Renal pelvis (tissue), 12 donors: Measurements from ENCODE around the gene APOA5. TPM values are rescaled to one million over a fixed set of nuclear protein-coding genes. Genes with fewer than 3 reads are reported as not detected.
A peak's percentile ranks its signal among the peaks of the same experiment; 100 is the strongest.
"Not testable (repeated sequence)": the region's sequence is repeated elsewhere in the genome, so short reads cannot be mapped to it uniquely, and the experiment has no call there.

ENCODE experiments used
- DNase-seq: peaks from one replicate; pipeline ENCODE4 v3.0.0-alpha.2; 2013
- long read RNA-seq, 16 experiments: transcript quantifications; one replicate each; lab custom pipeline, GENCODE V29; 2026
- polyA plus RNA-seq, 3 donors: library from polyadenylated mRNA; unstranded; fragments of 120-200 nt; gene quantifications; one replicate each; pipeline ENCODE4 v1.2.1, GENCODE V29; 2013; ENCODE audit not compliant: insufficient read length in 3 of 3

APOA5 gene, protein sequence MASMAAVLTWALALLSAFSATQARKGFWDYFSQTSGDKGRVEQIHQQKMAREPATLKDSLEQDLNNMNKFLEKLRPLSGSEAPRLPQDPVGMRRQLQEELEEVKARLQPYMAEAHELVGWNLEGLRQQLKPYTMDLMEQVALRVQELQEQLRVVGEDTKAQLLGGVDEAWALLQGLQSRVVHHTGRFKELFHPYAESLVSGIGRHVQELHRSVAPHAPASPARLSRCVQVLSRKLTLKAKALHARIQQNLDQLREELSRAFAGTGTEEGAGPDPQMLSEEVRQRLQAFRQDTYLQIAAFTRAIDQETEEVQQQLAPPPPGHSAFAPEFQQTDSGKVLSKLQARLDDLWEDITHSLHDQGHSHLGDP
- not detected for polyA plus RNA-seq
- long read RNA-seq, donor 1, result 0 reads
- long read RNA-seq, donor 2, result 0 reads
- long read RNA-seq, donor 3, result 0 reads
- long read RNA-seq, donor 4, result 0 reads
- long read RNA-seq, donor 5, result 0 reads
- long read RNA-seq, donor 6, result 0 reads
- long read RNA-seq, donor 7, result 0 reads
- long read RNA-seq, donor 8, result 0 reads
- long read RNA-seq, donor 9, result 0 reads
- long read RNA-seq, donor 10, result 0 reads
- long read RNA-seq, donor 11, result 0 reads
- long read RNA-seq, donor 12, result 0 reads
- long read RNA-seq, donor 13, result 0 reads
- long read RNA-seq, donor 14, result 0 reads
- long read RNA-seq, donor 15, result 0 reads
- long read RNA-seq, donor 16, result 0 reads

DNA sequence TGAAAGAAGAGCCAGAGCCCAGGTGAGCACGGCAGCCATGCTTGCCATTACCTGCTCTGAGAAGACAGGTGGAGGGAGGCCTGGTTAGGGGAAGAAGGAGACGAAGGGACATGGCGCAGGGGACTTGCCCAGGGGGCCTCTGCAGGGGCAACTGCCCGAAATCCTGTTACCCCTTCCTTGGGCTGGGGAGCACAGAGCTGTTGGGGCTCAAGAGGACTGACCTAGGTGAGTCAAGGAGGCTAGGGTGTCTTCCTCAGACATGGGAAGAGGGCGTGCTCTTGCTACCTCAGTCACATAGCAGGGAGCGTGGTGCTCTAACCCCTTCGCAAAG, at the start of gene APOA5:
TSS of gene APOA5 (minus strand) at position 67 of the 331 bp plus-strand sequence. CDS start at position 48, 19 bp downstream.
- no peak for DNase-seq

DNA sequence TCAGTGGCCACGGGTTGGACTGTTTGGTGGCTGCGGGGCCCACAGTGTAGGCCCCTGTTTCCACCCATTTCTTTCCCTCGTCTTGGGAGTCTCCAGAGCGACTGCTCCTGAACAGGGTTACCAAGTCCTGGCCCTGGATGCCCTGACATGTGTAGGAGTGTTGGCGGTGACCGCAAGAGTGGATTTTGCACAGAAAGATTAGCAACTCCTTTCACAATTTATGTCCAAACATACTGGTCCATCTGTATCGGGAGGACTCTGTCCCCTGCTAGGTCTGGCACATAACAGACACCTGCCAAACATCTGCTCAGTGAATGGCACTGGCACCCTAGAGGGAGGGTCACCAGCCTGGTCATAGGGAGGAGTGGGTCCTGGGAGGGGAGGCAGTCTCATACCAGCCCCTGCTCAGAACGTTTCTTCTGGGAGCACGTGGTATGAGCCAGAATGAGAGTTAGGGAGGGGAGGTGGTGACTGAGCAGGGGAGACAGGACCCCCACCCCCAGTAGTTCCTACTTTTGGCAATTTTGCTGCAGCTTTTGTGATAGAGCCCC, 49.1 kb upstream of the APOA5 start:
- no peak for DNase-seq

DNA sequence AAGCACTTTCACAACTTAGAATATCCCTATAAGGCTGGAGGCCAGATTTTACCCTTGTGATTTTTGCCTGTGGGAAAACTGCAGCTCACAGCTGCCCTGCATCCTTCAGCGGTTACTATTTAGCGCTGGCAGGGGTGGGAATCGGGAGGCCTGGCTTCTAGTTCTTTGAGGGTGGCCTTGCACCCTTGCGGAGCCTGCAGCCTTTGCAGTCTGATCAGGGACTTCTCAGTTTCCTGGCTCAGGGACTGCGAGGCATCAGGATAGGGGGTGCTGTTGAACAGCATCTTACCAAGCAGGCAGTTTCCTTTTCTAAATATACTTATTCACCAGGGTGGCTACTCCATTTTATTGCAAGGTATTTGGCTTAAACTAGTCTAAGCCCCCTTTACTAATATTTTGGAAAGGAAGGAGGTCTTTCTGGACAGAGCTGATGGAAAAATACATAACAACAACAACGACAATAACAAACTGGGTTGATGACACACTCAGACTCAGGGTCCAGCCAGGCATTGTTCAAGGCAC, 48.6 kb upstream of the APOA5 start:
- DNase-seq, result no peak

DNA sequence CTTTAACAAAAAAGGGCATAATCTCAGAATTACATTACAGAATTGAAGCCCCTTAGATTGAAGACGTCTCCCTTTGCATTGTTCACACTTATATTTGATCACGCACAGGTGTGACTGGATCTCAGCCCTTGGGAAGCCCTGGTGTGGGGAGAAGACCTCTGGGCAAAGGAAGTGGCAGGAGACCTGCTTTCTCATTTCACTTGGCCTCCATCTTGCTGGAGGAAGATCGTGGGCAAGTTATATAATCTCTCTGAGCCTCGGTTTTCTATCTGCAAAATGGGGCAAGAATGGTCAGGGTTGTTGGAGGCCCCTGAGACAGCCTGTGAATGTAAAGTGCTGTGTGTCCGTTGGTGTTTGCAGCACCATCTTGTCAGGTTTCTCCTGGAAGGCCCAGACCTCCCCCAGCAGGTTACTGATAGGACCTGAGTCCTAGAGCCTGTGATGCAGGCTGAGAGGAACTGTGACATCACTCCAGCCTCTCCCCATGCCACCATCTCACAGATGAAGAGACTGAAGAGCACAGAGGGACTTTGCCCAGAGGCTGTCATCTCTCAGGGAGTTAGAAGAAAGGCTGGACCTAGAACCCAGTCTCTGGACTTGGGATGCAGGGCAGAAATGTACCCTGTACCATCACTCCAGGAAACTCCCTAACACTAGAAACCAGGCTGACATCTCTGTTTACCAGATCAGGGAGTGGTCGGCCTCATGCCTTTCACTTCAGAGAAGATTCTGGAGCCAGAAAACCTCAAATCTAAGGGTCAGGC, 46.8 kb upstream of the APOA5 start:
- DNase-seq, result no peak

DNA sequence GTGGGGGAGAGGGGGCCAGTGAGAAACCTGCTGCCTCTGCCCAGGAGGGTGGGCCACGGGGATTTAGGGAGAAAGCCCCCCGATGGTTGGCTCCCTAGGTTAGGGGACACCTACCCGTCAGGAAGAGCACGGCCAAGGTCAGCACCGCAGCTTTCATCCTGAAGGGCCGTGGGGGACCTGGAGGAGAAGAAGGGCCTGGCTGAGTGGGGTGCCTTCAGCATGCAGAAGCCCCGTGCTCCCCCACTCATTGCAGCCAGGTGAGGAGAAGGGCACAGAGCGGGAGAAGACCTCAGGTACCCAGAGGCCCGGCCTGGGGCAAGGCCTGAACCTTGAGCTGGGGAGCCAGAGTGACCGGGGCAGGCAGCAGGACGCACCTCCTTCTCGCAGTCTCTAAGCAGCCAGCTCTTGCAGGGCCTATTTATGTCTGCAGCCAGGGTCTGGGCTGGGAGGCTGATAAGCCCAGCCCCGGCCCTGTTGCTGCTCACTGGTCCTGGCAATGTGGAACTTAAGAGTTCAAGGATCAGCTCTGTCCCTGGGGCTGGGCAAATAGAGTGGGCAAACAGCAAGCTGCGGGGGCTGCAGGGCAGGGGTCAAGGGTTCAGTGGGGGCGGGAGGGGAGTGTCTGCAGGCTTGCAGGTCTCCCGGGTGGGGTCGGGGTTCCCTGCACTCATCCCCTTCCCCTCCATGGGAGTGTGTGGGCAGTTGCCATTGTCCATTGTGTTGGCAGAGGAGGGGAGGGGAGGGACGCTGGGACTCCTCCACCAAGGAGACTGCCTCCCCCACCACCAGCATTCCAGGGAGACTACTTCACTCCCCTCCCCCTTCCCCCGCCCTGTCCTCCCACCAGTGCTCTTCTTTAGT, 45.8 kb upstream of the APOA5 start, which contains the start of gene APOA1:
TSS of gene APOA1 (minus strand) at position 392 of the 861 bp plus-strand sequence. CDS start at position 157, 235 bp downstream.
- peak; percentile 33 for DNase-seq

DNA sequence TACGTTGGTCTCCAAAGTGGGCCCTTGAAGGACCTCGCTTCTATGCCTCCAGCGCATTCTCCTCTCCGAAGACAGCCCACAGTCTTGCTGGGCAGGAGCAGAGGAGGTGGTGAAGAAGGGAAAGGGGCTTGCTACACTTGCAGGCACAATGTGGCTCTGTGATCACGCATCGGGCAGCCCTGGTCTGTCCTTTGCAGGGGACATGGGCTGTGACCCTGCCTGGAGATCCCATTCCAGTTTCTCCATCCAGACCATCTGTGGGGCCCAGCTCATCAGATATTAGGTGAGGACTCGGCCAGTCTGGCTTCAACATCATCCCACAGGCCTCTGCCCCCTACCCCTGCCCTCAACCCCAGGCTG, 44.9 kb upstream of the APOA5 start:
- no peak for DNase-seq

DNA sequence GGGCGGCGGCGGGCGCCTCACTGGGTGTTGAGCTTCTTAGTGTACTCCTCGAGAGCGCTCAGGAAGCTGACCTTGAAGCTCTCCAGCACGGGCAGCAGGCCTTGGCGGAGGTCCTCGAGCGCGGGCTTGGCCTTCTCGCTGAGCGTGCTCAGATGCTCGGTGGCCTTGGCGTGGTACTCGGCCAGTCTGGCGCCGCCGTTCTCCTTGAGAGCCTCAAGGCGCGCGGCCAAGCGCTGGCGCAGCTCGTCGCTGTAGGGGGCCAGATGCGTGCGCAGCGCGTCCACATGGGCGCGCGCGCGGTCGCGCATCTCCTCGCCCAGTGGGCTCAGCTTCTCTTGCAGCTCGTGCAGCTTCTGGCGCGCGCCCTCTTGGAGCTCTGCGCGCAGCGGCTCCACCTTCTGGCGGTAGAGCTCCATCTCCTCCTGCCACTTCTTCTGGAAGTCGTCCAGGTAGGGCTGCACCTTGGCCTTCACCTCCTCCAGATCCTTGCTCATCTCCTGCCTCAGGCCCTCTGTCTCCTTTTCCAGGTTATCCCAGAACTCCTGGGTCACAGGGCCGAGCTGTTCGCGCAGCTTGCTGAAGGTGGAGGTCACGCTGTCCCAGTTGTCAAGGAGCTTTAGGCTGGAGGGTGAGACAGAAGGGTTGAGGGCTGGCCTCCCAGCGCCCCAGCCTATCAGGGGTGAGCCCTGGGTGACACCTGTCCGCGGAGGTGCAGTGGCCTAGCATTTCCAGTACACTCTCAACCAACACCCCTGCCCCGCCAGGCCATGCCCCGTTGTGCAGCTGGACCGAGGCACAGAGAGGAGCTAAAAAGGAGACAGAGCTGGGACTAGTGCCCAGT, 44.3 kb upstream of the APOA5 start:
- DNase-seq, result peak; percentile 93

DNA sequence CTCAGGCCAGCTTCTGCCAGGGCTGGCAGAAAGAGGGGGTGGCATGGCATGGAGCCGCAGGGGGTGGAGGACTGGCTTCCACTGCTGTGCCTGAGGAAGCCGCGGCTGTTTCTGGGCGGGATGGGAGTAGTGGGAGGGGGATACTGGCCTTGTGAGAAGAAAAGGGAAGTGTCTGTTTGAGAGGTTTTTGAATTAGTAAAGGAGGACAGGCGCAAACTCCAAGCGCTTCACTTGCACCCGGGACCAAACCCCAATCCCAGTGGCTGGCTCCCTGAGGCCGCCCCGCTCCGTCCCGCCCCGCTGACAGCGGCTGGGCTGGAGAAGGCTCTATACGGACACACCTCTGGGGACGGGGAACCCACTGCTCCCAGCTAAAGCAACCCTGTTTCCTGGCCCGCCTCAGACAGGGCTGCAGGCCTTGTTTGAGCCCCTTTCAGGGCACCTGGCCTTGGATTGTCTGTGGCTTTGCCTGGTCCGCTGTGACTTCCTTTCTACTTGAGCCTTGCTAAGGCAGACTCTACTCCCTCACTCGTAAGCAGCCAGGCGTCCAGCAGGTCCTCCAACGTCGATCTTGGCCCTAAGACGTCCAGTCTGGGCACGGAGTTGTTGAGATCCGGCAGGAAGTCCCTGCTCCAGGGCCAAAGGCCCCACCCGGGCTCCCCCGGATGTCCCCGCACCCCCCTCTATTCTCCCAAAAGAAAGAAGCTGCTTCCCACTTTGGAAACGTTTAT, 43.5 kb upstream of the APOA5 start:
- DNase-seq, result no peak

DNA sequence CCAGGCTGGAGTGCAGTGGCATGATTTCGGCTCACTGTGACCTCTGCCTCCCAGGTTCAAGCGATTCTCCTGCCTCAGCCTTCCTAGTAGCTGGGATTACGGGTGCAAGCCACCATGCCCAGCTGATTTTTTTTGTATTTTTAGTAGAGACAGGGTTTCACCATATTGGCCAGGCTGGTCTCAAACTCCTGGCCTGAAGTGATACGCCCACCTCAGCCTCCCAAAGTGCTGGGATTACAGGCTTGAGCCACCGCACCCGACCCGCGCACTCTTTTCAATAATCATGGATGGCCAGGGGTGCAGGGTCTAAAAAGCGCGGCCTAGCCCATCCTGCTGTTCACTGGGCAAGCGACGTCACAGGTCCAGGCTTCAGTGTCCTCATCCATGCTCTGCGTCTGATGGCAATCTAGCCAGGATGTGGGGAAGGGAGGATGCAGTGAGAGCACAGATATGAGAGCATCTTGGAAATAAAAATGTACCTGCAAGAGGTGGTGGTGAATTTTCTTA, 42.9 kb upstream of the APOA5 start:
- DNase-seq, result not testable (repeated sequence)

DNA sequence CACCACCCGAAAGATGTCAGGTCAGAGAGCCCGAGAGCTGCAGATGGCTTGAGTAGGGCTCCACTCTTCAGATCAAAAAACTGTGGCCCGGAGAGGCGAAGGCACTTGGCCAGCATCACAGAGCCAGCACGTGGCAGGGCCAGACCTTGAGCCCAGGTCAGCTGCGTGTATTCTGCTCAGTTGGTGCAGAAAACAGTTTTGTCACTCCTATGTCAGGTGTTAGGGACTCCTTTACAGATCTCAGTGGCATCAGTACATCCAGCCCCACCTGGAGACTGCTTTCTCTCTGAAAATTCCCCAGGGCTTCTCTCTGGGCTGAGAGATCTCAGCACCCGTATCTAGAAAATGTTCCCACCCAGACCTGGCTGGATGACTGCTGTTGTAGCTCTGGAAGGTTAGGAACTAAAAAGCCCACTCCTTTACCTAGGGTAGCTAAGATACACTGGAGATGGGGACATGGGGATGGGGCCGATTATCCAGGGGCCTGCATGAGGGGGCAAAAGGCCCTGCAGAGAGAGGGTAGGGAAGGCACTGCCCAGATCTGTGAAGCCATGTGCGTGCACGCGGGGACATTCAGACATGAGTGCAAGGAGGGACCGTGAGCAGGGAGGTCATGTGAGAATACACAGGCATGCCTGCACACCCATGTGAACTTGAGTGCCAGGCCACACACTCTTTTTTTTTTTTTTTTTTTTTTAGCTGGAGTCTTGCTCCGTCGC, 42.3 kb upstream of the APOA5 start:
- DNase-seq, result no peak

DNA sequence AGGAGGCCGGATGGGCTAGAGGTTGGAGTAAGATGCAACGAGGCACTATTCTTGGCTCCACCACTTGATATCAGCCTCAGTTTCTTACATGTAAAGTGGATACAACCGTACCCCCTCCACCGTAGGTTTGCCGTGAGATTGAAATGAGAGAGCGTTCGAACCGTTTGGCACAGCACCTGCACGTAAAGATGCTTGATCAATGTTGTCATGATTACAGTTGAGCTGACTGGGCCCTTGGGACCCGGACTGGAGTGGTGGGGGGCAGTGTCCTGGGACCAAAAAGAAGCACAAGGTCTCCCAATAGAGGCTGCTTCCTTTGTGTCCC, 41.8 kb upstream of the APOA5 start:
- no peak for DNase-seq

DNA sequence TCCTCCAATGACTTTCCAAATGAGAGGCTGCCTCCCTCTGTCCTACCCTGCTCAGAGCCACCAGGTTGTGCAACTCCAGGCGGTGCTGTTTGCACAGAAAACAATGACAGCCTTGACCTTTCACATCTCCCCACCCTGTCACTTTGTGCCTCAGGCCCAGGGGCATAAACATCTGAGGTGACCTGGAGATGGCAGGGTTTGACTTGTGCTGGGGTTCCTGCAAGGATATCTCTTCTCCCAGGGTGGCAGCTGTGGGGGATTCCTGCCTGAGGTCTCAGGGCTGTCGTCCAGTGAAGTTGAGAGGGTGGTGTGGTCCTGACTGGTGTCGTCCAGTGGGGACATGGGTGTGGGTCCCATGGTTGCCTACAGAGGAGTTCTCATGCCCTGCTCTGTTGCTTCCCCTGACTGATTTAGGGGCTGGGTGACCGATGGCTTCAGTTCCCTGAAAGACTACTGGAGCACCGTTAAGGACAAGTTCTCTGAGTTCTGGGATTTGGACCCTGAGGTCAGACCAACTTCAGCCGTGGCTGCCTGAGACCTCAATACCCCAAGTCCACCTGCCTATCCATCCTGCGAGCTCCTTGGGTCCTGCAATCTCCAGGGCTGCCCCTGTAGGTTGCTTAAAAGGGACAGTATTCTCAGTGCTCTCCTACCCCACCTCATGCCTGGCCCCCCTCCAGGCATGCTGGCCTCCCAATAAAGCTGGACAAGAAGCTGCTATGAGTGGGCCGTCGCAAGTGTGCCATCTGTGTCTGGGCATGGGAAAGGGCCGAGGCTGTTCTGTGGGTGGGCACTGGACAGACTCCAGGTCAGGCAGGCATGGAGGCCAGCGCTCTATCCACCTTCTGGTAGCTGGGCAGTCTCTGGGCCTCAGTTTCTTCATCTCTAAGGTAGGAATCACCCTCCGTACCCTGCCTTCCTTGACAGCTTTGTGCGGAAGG, 40.9 kb upstream of the APOA5 start:
- no peak for DNase-seq

DNA sequence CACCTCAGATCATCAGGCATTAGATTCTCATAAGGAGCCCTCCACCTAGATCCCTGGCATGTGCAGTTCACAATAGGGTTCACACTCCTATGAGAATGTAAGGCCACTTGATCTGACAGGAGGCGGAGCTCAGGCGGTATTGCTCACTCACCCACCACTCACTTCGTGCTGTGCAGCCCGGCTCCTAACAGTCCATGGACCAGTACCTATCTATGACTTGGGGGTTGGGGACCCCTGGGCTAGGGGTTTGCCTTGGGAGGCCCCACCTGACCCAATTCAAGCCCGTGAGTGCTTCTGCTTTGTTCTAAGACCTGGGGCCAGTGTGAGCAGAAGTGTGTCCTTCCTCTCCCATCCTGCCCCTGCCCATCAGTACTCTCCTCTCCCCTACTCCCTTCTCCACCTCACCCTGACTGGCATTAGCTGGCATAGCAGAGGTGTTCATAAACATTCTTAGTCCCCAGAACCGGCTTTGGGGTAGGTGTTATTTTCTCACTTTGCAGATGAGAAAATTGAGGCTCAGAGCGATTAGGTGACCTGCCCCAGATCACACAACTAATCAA, 40.2 kb upstream of the APOA5 start:
- DNase-seq, result no peak

DNA sequence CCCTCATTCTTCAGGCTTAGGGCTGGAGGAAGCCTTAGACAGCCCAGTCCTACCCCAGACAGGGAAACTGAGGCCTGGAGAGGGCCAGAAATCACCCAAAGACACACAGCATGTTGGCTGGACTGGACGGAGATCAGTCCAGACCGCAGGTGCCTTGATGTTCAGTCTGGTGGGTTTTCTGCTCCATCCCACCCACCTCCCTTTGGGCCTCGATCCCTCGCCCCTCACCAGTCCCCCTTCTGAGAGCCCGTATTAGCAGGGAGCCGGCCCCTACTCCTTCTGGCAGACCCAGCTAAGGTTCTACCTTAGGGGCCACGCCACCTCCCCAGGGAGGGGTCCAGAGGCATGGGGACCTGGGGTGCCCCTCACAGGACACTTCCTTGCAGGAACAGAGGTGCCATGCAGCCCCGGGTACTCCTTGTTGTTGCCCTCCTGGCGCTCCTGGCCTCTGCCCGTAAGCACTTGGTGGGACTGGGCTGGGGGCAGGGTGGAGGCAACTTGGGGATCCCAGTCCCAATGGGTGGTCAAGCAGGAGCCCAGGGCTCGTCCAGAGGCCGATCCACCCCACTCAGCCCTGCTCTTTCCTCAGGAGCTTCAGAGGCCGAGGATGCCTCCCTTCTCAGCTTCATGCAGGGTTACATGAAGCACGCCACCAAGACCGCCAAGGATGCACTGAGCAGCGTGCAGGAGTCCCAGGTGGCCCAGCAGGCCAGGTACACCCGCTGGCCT, 38.7 kb upstream of the APOA5 start:
- no peak for DNase-seq

DNA sequence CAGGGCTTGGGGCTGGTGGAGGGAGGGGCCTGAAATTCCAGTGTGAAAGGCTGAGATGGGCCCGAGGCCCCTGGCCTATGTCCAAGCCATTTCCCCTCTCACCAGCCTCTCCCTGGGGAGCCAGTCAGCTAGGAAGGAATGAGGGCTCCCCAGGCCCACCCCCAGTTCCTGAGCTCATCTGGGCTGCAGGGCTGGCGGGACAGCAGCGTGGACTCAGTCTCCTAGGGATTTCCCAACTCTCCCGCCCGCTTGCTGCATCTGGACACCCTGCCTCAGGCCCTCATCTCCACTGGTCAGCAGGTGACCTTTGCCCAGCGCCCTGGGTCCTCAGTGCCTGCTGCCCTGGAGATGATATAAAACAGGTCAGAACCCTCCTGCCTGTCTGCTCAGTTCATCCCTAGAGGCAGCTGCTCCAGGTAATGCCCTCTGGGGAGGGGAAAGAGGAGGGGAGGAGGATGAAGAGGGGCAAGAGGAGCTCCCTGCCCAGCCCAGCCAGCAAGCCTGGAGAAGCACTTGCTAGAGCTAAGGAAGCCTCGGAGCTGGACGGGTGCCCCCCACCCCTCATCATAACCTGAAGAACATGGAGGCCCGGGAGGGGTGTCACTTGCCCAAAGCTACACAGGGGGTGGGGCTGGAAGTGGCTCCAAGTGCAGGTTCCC, 38.0 kb upstream of the APOA5 start, which contains the start of gene APOC3:
TSS of gene APOC3 (plus strand) at position 383 of the 659 bp plus-strand sequence. CDS start 676 bp downstream, outside the sequence.
- DNase-seq, result no peak
